GM19328 (cell line): Measurements from ENCODE around the gene RAB20.
"Not testable (repeated sequence)": the region's sequence is repeated elsewhere in the genome, so short reads cannot be mapped to it uniquely, and the experiment has no call there.

Experiments
- ATAC-seq: cut with Tn5 transposase; IDR thresholded peaks from one replicate; pipeline ENCODE4 v1.9.1; 2021; ENCODE audit warnings: mild to moderate bottlenecking, moderate library complexity; ENCODE audit not compliant: unreplicated experiment

Gene RAB20

GRCh38 chr13:110576070-110576394 is 14.5 kb upstream of the RAB20 start:
- ATAC-seq = no peak

GRCh38 chr13:110575322-110576069 is 14.0 kb upstream of the RAB20 start:
- ATAC-seq = peak; percentile 59

GRCh38 chr13:110574161-110574560 is 12.6 kb upstream of the RAB20 start:
- no peak for ATAC-seq

GRCh38 chr13:110572778-110573118 is 11.2 kb upstream of the RAB20 start:
- peak; percentile 55 for ATAC-seq

- ATAC-seq = no peak
Observed at GRCh38 chr13:110571896-110572777, 10.6 kb upstream of the RAB20 start.

- ATAC-seq = no peak
Observed at GRCh38 chr13:110570886-110571285, 9.4 kb upstream of the RAB20 start.

GRCh38 chr13:110569962-110570361 is 8.4 kb upstream of the RAB20 start:
- ATAC-seq = not testable (repeated sequence)

- ATAC-seq = no peak
Observed at GRCh38 chr13:110568612-110569011, 7.1 kb upstream of the RAB20 start.

GRCh38 chr13:110566171-110566570 is 4.6 kb upstream of the RAB20 start:
- ATAC-seq = no peak

- no peak for ATAC-seq
Observed at GRCh38 chr13:110565296-110565695, 3.8 kb upstream of the RAB20 start.

GRCh38 chr13:110564472-110564985 is 3.0 kb upstream of the RAB20 start:
- no peak for ATAC-seq

GRCh38 chr13:110563463-110563774 is 1.9 kb upstream of the RAB20 start:
- ATAC-seq = no peak

GRCh38 chr13:110562696-110563462 is 1.4 kb upstream of the RAB20 start:
- no peak for ATAC-seq

- no peak for ATAC-seq
Observed at GRCh38 chr13:110562036-110562597, 595 bp upstream of the RAB20 start.

- ATAC-seq = no peak
Observed at GRCh38 chr13:110560601-110561343, 750 bp downstream of the RAB20 start.

- ATAC-seq = no peak
Observed at GRCh38 chr13:110559986-110560385, 1.5 kb downstream of the RAB20 start.

- ATAC-seq = no peak
Observed at GRCh38 chr13:110559429-110559943, 2.0 kb downstream of the RAB20 start.

- no peak for ATAC-seq
Observed at GRCh38 chr13:110557610-110558305, 3.8 kb downstream of the RAB20 start.

GRCh38 chr13:110557082-110557481 is 4.4 kb downstream of the RAB20 start:
- no peak for ATAC-seq

GRCh38 chr13:110556224-110556606 is 5.3 kb downstream of the RAB20 start:
- ATAC-seq = no peak
